ENCODE data around the gene LHPP.

- no peak for TF ChIP-seq CTCF (conservative IDR thresholded peaks at IDR 0.05)
- TF ChIP-seq ZFX (IDR thresholded peaks at IDR 0.05) = no peak
These were observed 13.7 kb upstream of the LHPP start for GRCh38 chr10:124447751-124448466.
